ENCODE measurements around the gene COPS8. TPM values are rescaled to one million over a fixed set of nuclear protein-coding genes. Genes with fewer than 3 reads are reported as not detected.

COPS8 gene
- total RNA-seq (2022) (249 and 274 TPM in 2 replicates), Bru-seq, nascent RNA (percentile 98 among the genes with signal in this experiment), BruChase-seq, experiment 1, labeled RNA remaining after a 6-hour chase (percentile 97 among the genes with signal in this experiment), BruChase-seq, experiment 2, labeled RNA remaining after a 2-hour chase (percentile 97 among the genes with signal in this experiment)
- long read RNA-seq, full-length matches to known transcripts, result 983 of 1,101 reads
- long read RNA-seq, partial matches to known transcripts, result 26 of 1,101 reads
- long read RNA-seq, other reads (novel, unspliced or antisense), result 92 of 1,101 reads

DNA sequence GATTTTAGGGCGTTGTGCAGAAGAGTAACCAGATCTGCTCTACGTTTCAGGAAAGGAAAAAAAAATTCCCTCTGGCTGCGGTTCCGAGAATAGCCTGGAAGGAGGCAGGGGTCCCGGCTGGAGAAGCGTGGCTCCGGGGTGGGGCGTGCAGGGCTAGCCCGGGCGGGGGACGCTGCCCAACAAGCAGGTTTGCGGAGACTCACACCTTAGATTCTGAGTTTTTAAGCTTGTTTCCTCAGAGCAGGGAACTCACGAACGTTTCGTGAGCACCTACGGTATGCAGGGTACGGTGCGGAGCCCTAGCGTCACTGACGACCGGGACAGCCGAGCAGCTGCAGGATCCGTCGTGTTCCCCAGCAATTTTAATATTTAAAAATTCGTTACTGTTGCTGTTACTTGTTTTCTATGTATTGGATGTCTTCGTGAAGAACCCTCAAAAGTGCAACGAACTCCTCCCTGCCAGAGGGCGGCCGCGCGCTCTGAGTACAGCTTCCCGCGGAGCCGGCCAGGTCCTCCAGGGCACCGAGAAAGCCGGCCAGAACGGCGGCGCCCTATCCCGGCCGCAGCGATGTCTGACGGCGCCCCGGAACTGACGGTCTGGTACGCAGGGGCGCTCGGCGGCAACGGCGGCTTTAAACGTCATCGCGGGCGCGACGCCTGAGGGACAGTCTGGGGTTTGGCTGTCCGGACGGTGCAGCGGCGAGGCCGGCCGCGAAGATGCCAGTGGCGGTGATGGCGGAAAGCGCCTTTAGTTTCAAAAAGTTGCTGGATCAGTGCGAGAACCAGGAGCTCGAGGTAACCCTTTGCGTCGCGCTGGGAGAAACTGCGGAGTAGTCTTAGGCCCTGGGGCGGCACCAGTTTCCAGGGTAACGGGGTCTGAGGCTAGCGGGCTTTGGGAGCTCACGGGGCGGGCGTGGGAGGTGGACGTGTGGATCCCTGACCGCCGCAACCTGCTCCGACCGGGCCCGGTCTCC lies at the start of gene COPS8:
TSS of gene COPS8 (plus strand) at position 642 of the 974 bp plus-strand sequence. CDS start at position 718, 76 bp downstream.
- H3K27ac Mint-ChIP-seq (ENCODE audit: low read depth, unreplicated experiment), result peak within 1 kb of the TSS; percentile 94
- H3K4me3 Mint-ChIP-seq (ENCODE audit: unreplicated experiment), result peak within 1 kb of the TSS; percentile 99
- peaks cover 8% of the 10 kb centered on the region for H3K4me1 Mint-ChIP-seq (ENCODE audit: insufficient read depth, unreplicated experiment)
- H3K27me3 Mint-ChIP-seq (ENCODE audit: insufficient read depth, unreplicated experiment), result no peaks in the 10 kb centered on the region
- intact Hi-C loops (cut with micrococcal nuclease), result no loop called here
- ChIA-PET POLR2A (interaction anchor here (0.6 to 6.0 kb wide), 42 partner anchors 7 to 975 kb away, joined by 3 to 226 read pairs (median 4); partner anchors contain the start of genes RAB17 and SCLY), CTCF (interaction anchor here (0.6 to 2.3 kb wide), 18 partner anchors 10 to 1307 kb away, joined by 3 to 6 read pairs (median 4); no protein-coding TSS in a partner anchor)
- DNase-seq (ENCODE audit: unreplicated experiment), result peak; percentile 93
- H3K9me3 Mint-ChIP-seq (ENCODE audit: unreplicated experiment), result no peaks in the 10 kb centered on the region
- peaks cover 48% of the 10 kb centered on the region for H3K36me3 Mint-ChIP-seq (ENCODE audit: insufficient read depth, unreplicated experiment)
- BruUV-seq (replicated peaks), result no TSS peak
- TF ChIP-seq, protein P1, sequence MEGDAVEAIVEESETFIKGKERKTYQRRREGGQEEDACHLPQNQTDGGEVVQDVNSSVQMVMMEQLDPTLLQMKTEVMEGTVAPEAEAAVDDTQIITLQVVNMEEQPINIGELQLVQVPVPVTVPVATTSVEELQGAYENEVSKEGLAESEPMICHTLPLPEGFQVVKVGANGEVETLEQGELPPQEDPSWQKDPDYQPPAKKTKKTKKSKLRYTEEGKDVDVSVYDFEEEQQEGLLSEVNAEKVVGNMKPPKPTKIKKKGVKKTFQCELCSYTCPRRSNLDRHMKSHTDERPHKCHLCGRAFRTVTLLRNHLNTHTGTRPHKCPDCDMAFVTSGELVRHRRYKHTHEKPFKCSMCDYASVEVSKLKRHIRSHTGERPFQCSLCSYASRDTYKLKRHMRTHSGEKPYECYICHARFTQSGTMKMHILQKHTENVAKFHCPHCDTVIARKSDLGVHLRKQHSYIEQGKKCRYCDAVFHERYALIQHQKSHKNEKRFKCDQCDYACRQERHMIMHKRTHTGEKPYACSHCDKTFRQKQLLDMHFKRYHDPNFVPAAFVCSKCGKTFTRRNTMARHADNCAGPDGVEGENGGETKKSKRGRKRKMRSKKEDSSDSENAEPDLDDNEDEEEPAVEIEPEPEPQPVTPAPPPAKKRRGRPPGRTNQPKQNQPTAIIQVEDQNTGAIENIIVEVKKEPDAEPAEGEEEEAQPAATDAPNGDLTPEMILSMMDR (IDR thresholded peaks at IDR 0.05; ENCODE audit: unreplicated experiment), result peak; percentile 21

DNA sequence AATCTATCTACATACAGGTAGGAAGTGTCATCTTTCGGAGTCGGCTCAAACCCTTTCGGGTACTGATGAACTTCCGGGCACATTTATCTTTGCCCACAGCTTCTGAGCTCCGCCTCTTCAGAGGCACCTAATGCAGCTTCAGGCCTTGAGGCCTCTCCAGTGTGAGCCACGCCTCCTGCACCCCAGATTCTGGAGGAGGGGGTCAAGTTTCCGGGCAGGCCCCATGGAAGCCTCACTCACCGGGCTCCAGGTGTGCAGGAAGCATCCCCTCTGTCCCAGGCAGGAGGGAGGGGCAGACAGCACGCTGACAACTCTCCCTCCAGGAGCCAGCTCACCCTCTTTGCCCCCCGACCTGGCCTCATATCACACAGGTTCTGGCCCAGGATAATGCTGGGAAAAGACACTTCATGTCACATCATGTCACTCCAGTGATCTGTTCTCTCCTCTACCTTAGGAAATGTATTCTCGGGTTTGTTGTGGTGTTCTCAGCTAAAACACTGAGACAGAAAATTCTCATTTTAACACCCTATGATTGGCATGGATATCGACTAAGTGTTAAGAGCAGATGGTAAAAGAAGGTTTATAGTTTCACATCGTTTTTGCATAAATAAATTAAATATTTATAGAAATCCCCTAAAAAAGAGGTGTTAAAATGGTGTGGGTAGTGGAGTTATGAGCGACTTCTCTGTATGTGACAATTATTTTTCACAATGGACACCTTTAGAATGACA lies 46.2 kb upstream of the COPS8 start:
- CTCF ChIA-PET, result no interaction called here
- Mint-ChIP-seq H3K27me3 (ENCODE audit: insufficient read depth, unreplicated experiment) (peaks cover 8% of the 10 kb centered on the region), H3K27ac (ENCODE audit: low read depth, unreplicated experiment) (no peak overlapping the region), H3K4me1 (ENCODE audit: insufficient read depth, unreplicated experiment) (no peaks in the 10 kb centered on the region), H3K9me3 (ENCODE audit: unreplicated experiment) (no peaks in the 10 kb centered on the region), H3K4me3 (ENCODE audit: unreplicated experiment) (no peak overlapping the region), H3K36me3 (ENCODE audit: insufficient read depth, unreplicated experiment) (no peaks in the 10 kb centered on the region)
- TF ChIP-seq, protein P1 (IDR thresholded peaks at IDR 0.05; ENCODE audit: unreplicated experiment), result no peak
- no TSS peak for BruUV-seq (replicated peaks)
- POLR2A ChIA-PET, result no interaction called here
- no peak for DNase-seq (ENCODE audit: unreplicated experiment)
- intact Hi-C loops (cut with micrococcal nuclease), result no loop called here

DNA sequence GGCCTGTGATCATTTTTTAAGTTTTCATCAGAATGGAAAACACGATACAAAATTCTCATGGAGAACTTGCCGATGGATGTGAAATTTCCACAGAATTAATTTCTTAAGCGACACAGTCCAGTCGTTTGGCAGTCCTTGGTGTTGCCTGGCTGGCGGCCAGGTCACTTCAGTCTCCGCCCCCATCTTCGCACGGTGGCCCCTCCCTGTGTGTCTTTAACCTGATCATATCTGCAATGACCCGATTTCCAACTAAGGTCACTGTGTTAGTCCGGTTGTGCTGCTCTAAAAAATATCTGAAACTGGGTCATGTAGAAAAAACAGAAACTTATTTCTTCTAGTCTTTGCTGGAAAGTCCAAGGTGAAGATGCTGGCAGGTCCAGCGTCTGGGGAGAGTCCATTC lies 44.5 kb upstream of the COPS8 start:
- no peak overlapping the region for H3K27ac Mint-ChIP-seq (ENCODE audit: low read depth, unreplicated experiment)
- BruUV-seq (replicated peaks), result no TSS peak
- intact Hi-C loops (cut with micrococcal nuclease), result no loop called here
- no peak overlapping the region for H3K4me3 Mint-ChIP-seq (ENCODE audit: unreplicated experiment)
- POLR2A ChIA-PET, result no interaction called here
- TF ChIP-seq, protein P1 (IDR thresholded peaks at IDR 0.05; ENCODE audit: unreplicated experiment), result no peak
- CTCF ChIA-PET, result no interaction called here
- no peaks in the 10 kb centered on the region for H3K36me3 Mint-ChIP-seq (ENCODE audit: insufficient read depth, unreplicated experiment)
- no peaks in the 10 kb centered on the region for H3K4me1 Mint-ChIP-seq (ENCODE audit: insufficient read depth, unreplicated experiment)
- no peak for DNase-seq (ENCODE audit: unreplicated experiment)
- H3K9me3 Mint-ChIP-seq (ENCODE audit: unreplicated experiment), result no peaks in the 10 kb centered on the region
- peaks cover 8% of the 10 kb centered on the region for H3K27me3 Mint-ChIP-seq (ENCODE audit: insufficient read depth, unreplicated experiment)

All from MCF 10A (cell line).